ENCODE data around the gene USP10.

Gene USP10

GRCh38 chr16:84699712-84700445 is at the start of gene USP10:
USP10 (plus strand) TSS chr16:84700000; CDS start chr16:84700091, 91 bp downstream.
- DNase-seq (ENCODE audit: low read depth) = peak; percentile 48

GRCh38 chr16:84650062-84650991 is 49.5 kb upstream of the USP10 start:
- no peak for DNase-seq (ENCODE audit: low read depth)

- DNase-seq (ENCODE audit: low read depth) = no peak
These were observed 47.2 kb upstream of the USP10 start for GRCh38 chr16:84652566-84652965.

GRCh38 chr16:84654238-84654637 is 45.6 kb upstream of the USP10 start:
- DNase-seq (ENCODE audit: low read depth) = no peak

- DNase-seq (ENCODE audit: low read depth) = no peak
These were observed 44.8 kb upstream of the USP10 start for GRCh38 chr16:84654998-84655397.

GRCh38 chr16:84656649-84657048 is 43.2 kb upstream of the USP10 start:
- DNase-seq (ENCODE audit: low read depth) = no peak

GRCh38 chr16:84657229-84657837 is 42.5 kb upstream of the USP10 start:
- no peak for DNase-seq (ENCODE audit: low read depth)

- no peak for DNase-seq (ENCODE audit: low read depth)
These were observed 41.1 kb upstream of the USP10 start for GRCh38 chr16:84658690-84659089.

GRCh38 chr16:84659656-84660300 is 40.0 kb upstream of the USP10 start:
- no peak for DNase-seq (ENCODE audit: low read depth)

- no peak for DNase-seq (ENCODE audit: low read depth)
These were observed 38.8 kb upstream of the USP10 start for GRCh38 chr16:84660973-84661372.

GRCh38 chr16:84661418-84662060 is 38.3 kb upstream of the USP10 start:
- no peak for DNase-seq (ENCODE audit: low read depth)

- no peak for DNase-seq (ENCODE audit: low read depth)
These were observed 37.3 kb upstream of the USP10 start for GRCh38 chr16:84662471-84662870.

- DNase-seq (ENCODE audit: low read depth) = no peak
These were observed 36.2 kb upstream of the USP10 start for GRCh38 chr16:84663433-84664101.

GRCh38 chr16:84665359-84665758 is 34.4 kb upstream of the USP10 start:
- DNase-seq (ENCODE audit: low read depth) = no peak

GRCh38 chr16:84665843-84666242 is 34.0 kb upstream of the USP10 start:
- no peak for DNase-seq (ENCODE audit: low read depth)

- DNase-seq (ENCODE audit: low read depth) = no peak
These were observed 32.0 kb upstream of the USP10 start for GRCh38 chr16:84667600-84668309.

- no peak for DNase-seq (ENCODE audit: low read depth)
These were observed 29.7 kb upstream of the USP10 start for GRCh38 chr16:84670063-84670462.

- DNase-seq (ENCODE audit: low read depth) = peak; percentile 80
These were observed 27.3 kb upstream of the USP10 start for GRCh38 chr16:84672276-84673202.

GRCh38 chr16:84673203-84673535 is 26.6 kb upstream of the USP10 start:
- no peak for DNase-seq (ENCODE audit: low read depth)

All from stimulated activated CD8-positive, alpha-beta memory T cell treated with anti-CD3 and anti-CD28 coated beads, Interleukin-7, amount 100 ng/mL, for 24 hours (primary cell).